MCF 10A (cell line): ENCODE results near the gene PTPN6. TPM values are rescaled to one million over a fixed set of nuclear protein-coding genes. Genes with fewer than 3 reads are reported as not detected.
A peak's percentile ranks its signal among the peaks of the same experiment; 100 is the strongest.

ENCODE experiments used
- BruUV-seq: library from RNA; stranded (reverse); fragments of 400-500 nt; replicated peaks from 2 replicates; lab custom pipeline; 2021; lab: Mats Ljungman, UMichigan
- CTCF ChIA-PET: fragments of 300-600 bp; sonication (Branson Sonifier 250); formaldehyde crosslinking; extraction: SDS; loops from one replicate; lab custom pipeline; 2021; ENCODE audit warnings: antibody characterized with exemption, inconsistent platforms; lab: Yijun Ruan, JAX
- POLR2A ChIA-PET: fragments of 300-600, 350-650 bp; sonication (Branson Sonifier 250); formaldehyde crosslinking; extraction: SDS; loops from one replicate; lab custom pipeline; 2020; ENCODE audit warnings: antibody characterized with exemption, inconsistent platforms; lab: Yijun Ruan, JAX
- DNase-seq: peaks from one replicate; pipeline ENCODE4 v3.0.0-alpha.2; 2018; ENCODE audit not compliant: unreplicated experiment
- H3K27ac Mint-ChIP-seq: one replicate; pipeline ENCODE4 v1.8.0; 2022; ENCODE audit warnings: mild to moderate bottlenecking, low read depth, mixed read lengths; ENCODE audit not compliant: unreplicated experiment
- H3K27me3 Mint-ChIP-seq: one replicate; pipeline ENCODE4 v1.8.0; 2022; ENCODE audit warnings: mixed read lengths; ENCODE audit not compliant: insufficient read depth, unreplicated experiment
- H3K36me3 Mint-ChIP-seq: one replicate; pipeline ENCODE4 v1.8.0; 2022; ENCODE audit warnings: mild to moderate bottlenecking, moderate library complexity, mixed read lengths; ENCODE audit not compliant: insufficient read depth, unreplicated experiment
- H3K4me1 Mint-ChIP-seq: one replicate; pipeline ENCODE4 v1.8.0; 2022; ENCODE audit warnings: mixed read lengths; ENCODE audit not compliant: insufficient read depth, unreplicated experiment
- H3K4me3 Mint-ChIP-seq: one replicate; pipeline ENCODE4 v1.8.0; 2022; ENCODE audit warnings: mild to moderate bottlenecking, moderate library complexity, mixed read lengths; ENCODE audit not compliant: unreplicated experiment
- H3K9me3 Mint-ChIP-seq: one replicate; pipeline ENCODE4 v1.8.0; 2022; ENCODE audit warnings: mixed read lengths; ENCODE audit not compliant: unreplicated experiment
- CTCF ChIP-seq: fragments of 200-600 bp; IDR thresholded peaks from one replicate; pipeline ENCODE4 v1.8.0; 2022; ENCODE audit warnings: antibody characterized with exemption, mild to moderate bottlenecking; ENCODE audit not compliant: unreplicated experiment
- intact Hi-C: fragments of 100-400 bp; cut with micrococcal nuclease; formaldehyde crosslinking; loops from 2 replicates; pipeline ENCODE4 v1.14.1; 2022
- total RNA-seq: library from RNA; stranded (reverse); gene quantifications from 2 replicates; pipeline ENCODE4 v1.2.3, GENCODE V29; 2022

Gene PTPN6
- total RNA-seq, 1 experiment from 2014 or later = 10.3 TPM

DNA sequence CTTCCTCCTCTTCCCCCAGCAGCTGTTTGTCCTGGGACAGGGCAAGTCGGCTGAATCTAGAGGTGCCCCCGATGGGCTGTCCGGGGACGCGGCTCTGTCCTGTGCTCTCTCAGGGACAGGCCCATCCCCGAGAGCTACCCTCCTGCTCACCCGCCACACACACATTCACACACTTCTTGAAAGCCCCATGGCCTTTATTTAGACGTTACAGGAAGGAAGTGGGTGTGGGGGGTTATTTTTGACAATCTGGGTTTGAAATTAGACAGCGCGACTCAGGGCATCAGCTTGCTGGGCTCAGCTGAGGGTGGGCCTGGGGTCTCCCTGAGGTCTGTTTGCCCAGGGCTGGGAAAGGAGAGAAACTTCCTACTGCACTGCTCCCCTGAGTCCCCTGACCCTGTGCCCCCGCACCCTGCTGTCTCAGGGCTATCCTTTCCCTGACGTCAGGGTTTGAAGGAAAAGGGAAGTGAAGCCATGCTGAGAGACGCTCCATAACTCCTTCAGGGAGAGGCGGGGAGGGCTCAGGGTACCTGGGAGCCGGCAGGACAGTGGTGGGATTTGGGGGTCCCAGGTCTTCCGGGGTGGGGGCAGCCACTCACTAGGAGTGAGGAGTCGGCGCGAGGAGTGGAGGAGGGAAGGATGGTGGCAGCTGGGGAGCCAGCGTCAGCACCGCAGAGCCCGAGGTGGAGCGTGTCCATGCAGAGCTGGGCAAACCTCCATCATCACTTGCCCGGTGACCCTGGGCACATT, 8.1 kb downstream of the PTPN6 start:
- no peak overlapping the region for H3K27ac Mint-ChIP-seq
- ChIA-PET CTCF (interaction anchor here (0.6 to 6.4 kb wide), 6 partner anchors 13 to 154 kb away, joined by 3 to 160 read pairs (median 17); partner anchors contain the start of genes C12orf57 and RNU7-1), POLR2A (interaction anchor here (1.5 kb wide), 1 partner anchor 15 kb away, joined by 6 read pairs; the partner anchor contains the start of genes C12orf57 and RNU7-1)
- BruUV-seq = no TSS peak
- peaks cover 17% of the 10 kb centered on the region for H3K36me3 Mint-ChIP-seq
- intact Hi-C loops = no loop called here
- H3K4me3 Mint-ChIP-seq = no peak overlapping the region
- peaks cover 33% of the 10 kb centered on the region for H3K4me1 Mint-ChIP-seq
- no peak for TF ChIP-seq CTCF
- no peaks in the 10 kb centered on the region for H3K9me3 Mint-ChIP-seq
- DNase-seq = no peak
- no peaks in the 10 kb centered on the region for H3K27me3 Mint-ChIP-seq

DNA sequence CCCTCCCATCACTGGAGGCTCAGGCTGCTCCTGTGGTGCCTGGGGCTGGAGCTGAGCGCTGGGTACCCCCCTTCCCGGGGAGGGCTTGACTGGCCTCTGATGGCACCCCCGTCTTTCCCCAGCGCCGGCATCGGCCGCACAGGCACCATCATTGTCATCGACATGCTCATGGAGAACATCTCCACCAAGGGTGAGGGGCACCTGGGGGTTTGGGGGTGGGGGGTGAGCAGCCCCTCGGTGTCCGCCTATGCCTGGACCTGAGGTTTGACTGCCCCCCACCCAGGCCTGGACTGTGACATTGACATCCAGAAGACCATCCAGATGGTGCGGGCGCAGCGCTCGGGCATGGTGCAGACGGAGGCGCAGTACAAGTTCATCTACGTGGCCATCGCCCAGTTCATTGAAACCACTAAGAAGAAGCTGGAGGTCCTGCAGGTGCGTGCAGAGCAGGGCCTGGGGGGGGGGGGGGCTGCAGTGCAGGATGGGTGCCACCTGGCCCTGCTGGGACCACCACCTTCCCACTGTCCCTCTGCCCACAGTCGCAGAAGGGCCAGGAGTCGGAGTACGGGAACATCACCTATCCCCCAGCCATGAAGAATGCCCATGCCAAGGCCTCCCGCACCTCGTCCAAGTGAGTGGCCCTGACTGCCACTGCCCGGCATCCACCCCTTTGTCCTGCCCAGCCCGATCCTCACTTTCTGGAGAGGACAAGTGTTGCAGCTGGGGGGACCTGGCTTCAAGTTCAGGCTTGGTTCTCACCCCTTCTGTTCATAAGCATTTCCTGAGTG, 8.8 kb downstream of the PTPN6 start:
- no peak overlapping the region for H3K4me3 Mint-ChIP-seq
- H3K9me3 Mint-ChIP-seq = no peaks in the 10 kb centered on the region
- intact Hi-C loops = loop anchor here (5.0 kb wide), 1 partner anchor 147 kb away; the partner anchor contains the start of gene C1RL
- POLR2A ChIA-PET = interaction anchor here (0.7 to 7.0 kb wide), 12 partner anchors 10 to 392 kb away, joined by 3 to 495 read pairs (median 5); partner anchors contain the start of genes ATN1, C12orf57, C1RL and NOP2
- H3K27ac Mint-ChIP-seq = peak overlapping the region; percentile 94
- peaks cover 24% of the 10 kb centered on the region for H3K36me3 Mint-ChIP-seq
- TF ChIP-seq CTCF = no peak
- CTCF ChIA-PET = interaction anchor here (0.6 to 6.4 kb wide), 6 partner anchors 11 to 133 kb away, joined by 3 to 160 read pairs (median 10); partner anchors contain the start of genes C12orf57, C1R and RNU7-1
- DNase-seq = no peak
- no TSS peak for BruUV-seq
- no peaks in the 10 kb centered on the region for H3K27me3 Mint-ChIP-seq
- peaks cover 41% of the 10 kb centered on the region for H3K4me1 Mint-ChIP-seq

GRCh38 chr12:6960593-6961277, 9.6 kb downstream of the PTPN6 start:
- BruUV-seq = no TSS peak
- Mint-ChIP-seq H3K27ac (peak overlapping the region; percentile 94), H3K4me3 (peak overlapping the region; percentile 87), H3K9me3 (no peaks in the 10 kb centered on the region), H3K4me1 (peaks cover 47% of the 10 kb centered on the region), H3K36me3 (peaks cover 32% of the 10 kb centered on the region), H3K27me3 (no peaks in the 10 kb centered on the region)
- POLR2A ChIA-PET = interaction anchor here (0.7 to 7.0 kb wide), 17 partner anchors 9 to 393 kb away, joined by 3 to 495 read pairs (median 5); partner anchors contain the start of genes ATN1, C12orf57, C1RL and C1S
- intact Hi-C loops = loop anchor here (1.0 to 5.0 kb wide), 3 partner anchors 16 to 147 kb away; partner anchors contain the start of genes C12orf57 and C1RL
- DNase-seq = no peak
- TF ChIP-seq CTCF = peak; percentile 15
- CTCF ChIA-PET = interaction anchor here (0.9 to 6.4 kb wide), 11 partner anchors 12 to 148 kb away, joined by 3 to 160 read pairs (median 4); partner anchors contain the start of genes C12orf57, C1R, C1RL and C1S
